Peyer's patch (tissue), 4 donors: ENCODE data around the gene OR52E4.

Source experiments
- POLR2A ChIP-seq, 2 donors: fragments of 450-650 bp; IDR thresholded peaks; one replicate each; pipeline ENCODE4 v1.5.1; 2017; ENCODE audit warnings: antibody characterized with exemption in 2 of 2, mild to moderate bottlenecking in 2 of 2, moderate library complexity in 2 of 2
- TF ChIP-seq, protein P1 (sequence below), 6 experiments: fragments of 450-650 bp in 4 of 6; fragments of 200-600 bp in 2 of 6; sonication (generic) in 1 of 6; IDR thresholded peaks; one replicate each; pipeline ENCODE4 v1.5.1; 2017 to 2019; ENCODE audit warnings: antibody characterized with exemption in 6 of 6, mild to moderate bottlenecking in 3 of 6, moderate library complexity in 1 of 6

DNA sequence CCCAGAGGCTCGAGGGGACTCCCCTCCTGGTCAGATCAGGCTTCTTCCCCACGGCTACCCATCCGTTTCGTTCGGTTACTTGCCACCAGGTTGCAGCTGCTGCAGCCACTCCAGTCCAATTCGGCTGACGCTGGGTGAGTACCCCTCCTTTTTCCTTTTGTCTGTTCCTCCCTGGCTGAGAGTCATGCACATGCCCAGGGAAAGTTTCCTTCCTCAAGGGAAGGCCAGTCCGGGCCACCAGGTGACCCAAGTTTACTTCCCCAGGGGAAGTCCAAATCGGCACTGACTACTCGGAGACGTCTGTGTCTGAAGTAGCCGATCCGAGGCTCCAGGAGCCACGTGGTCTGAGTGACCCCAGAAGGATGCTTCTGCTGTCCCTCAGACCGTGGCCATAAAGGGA, 48.4 kb downstream of the OR52E4 start:
- TF ChIP-seq, protein P1, sequence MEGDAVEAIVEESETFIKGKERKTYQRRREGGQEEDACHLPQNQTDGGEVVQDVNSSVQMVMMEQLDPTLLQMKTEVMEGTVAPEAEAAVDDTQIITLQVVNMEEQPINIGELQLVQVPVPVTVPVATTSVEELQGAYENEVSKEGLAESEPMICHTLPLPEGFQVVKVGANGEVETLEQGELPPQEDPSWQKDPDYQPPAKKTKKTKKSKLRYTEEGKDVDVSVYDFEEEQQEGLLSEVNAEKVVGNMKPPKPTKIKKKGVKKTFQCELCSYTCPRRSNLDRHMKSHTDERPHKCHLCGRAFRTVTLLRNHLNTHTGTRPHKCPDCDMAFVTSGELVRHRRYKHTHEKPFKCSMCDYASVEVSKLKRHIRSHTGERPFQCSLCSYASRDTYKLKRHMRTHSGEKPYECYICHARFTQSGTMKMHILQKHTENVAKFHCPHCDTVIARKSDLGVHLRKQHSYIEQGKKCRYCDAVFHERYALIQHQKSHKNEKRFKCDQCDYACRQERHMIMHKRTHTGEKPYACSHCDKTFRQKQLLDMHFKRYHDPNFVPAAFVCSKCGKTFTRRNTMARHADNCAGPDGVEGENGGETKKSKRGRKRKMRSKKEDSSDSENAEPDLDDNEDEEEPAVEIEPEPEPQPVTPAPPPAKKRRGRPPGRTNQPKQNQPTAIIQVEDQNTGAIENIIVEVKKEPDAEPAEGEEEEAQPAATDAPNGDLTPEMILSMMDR (IDR thresholded peaks at IDR 0.05): no peak
- no peak for TF ChIP-seq POLR2A (IDR thresholded peaks at IDR 0.05)
